ENCODE measurements around the gene EGLN2.
"Not testable (repeated sequence)": the region's sequence is repeated elsewhere in the genome, so short reads cannot be mapped to it uniquely, and the experiment has no call there.

EGLN2 gene

GRCh38 chr19:40842012-40842411 lies 43.0 kb downstream of the EGLN2 start:
- DNase-seq (ENCODE audit: extremely low read depth in 1 of 2, low read depth in 1 of 2), result not testable (repeated sequence)

- not testable (repeated sequence) for DNase-seq (ENCODE audit: extremely low read depth in 1 of 2, low read depth in 1 of 2)
These were observed 44.1 kb downstream of the EGLN2 start for GRCh38 chr19:40842997-40843652.

- peak; percentile 61 to 72 for DNase-seq (ENCODE audit: extremely low read depth in 1 of 2, low read depth in 1 of 2)
These were observed 44.7 kb downstream of the EGLN2 start for GRCh38 chr19:40843653-40844052.

GRCh38 chr19:40846722-40847121 lies 47.7 kb downstream of the EGLN2 start:
- not testable (repeated sequence) for DNase-seq (ENCODE audit: extremely low read depth in 1 of 2, low read depth in 1 of 2)

- DNase-seq (ENCODE audit: extremely low read depth in 1 of 2, low read depth in 1 of 2), result not testable (repeated sequence)
These were observed 51.3 kb downstream of the EGLN2 start, which contains the start of gene CYP2A6 for GRCh38 chr19:40850277-40850676. CYP2A6 (minus strand) TSS chr19:40850447; CDS start chr19:40850426, 21 bp downstream.

- not testable (repeated sequence) for DNase-seq (ENCODE audit: extremely low read depth in 1 of 2, low read depth in 1 of 2)
These were observed 53.6 kb downstream of the EGLN2 start for GRCh38 chr19:40852467-40853152.

Measured in stimulated activated CD8-positive, alpha-beta memory T cell treated with anti-CD3 and anti-CD28 coated beads, Interleukin-7, amount 100 ng/mL, for 48 hours (primary cell).